Measurements from ENCODE around the gene CAT. TPM values are rescaled to one million over a fixed set of nuclear protein-coding genes. Genes with fewer than 3 reads are reported as not detected.
A peak's percentile ranks its signal among the peaks of the same experiment; 100 is the strongest.

Gene CAT
- total and polyA plus RNA-seq, 9 of the 15 experiments (the other 6 are each of a cell fraction or from before 2014, with no cell fraction given) = 86.7 to 183 (median 114) TPM

- ChIA-PET POLR2A (interaction anchor here (0.6 to 1.2 kb wide), 2 partner anchors 10 to 224 kb away, joined by 3 to 5 read pairs; no protein-coding TSS in a partner anchor), CTCF (ENCODE audit: low intra/inter-chr PET ratio) (interaction anchor here (0.5 kb wide), 1 partner anchor 23 kb away, joined by 3 read pairs; no protein-coding TSS in a partner anchor)
- ATAC-seq (peak; percentile 55; the same call in 2 of the 3 replicates), DNase-seq (ENCODE audit: extremely low read depth in 1 of 4, low spot score in 3 of 4) (peak in 2 of 4 experiments; percentile 26 to 33), FAIRE-seq (peak; percentile 6)
- H3K9me3 ChIP-seq (replicated peaks; ENCODE audit: control insufficient read depth, insufficient read depth, low read depth, low read length) = no peaks in the 10 kb centered on the region
- H3K27me3 ChIP-seq (ENCODE audit: control insufficient read depth in 2 of 2, insufficient read depth in 2 of 2, low read length in 2 of 2) = no peaks in the 10 kb centered on the region
- in situ Hi-C loops (cut with MboI) (no loop called here), intact Hi-C loops (cut with micrococcal nuclease) (no loop called here)
- WGBS (ENCODE audit: insufficient coverage, low coverage, missing lambda C conversion rate) = 29% methylated on average over 3 of the region's 5 CpGs
- no peak overlapping the region for H3K4me3 ChIP-seq
- peaks cover 2 to 19% of the 10 kb centered on the region in 2 experiments; a peak in 3 of 5 replicates for H3K4me1 ChIP-seq (replicated peaks in 1 of 2; ENCODE audit: control insufficient read depth in 2 of 2, insufficient read depth in 2 of 2, low read length in 2 of 2)
- H3K4me2 ChIP-seq (ENCODE audit: insufficient read depth, low read length) = peak overlapping the region; percentile 19
- H3K9ac ChIP-seq (ENCODE audit: insufficient read depth in 1 of 2, low read depth in 2 of 2, low read length in 2 of 2) = no peak overlapping the region
- H3K27ac ChIP-seq (ENCODE audit: extremely low read depth, low read depth, low read length) = no peak overlapping the region
- no peaks in the 10 kb centered on the region for H4K20me1 ChIP-seq (replicated peaks; ENCODE audit: control insufficient read depth, insufficient read depth, low read length)
- H3K36me3 ChIP-seq (ENCODE audit: control insufficient read depth, insufficient read depth, low read length) = peaks cover 45% of the 10 kb centered on the region
- no peaks in the 10 kb centered on the region for H3K9me1 ChIP-seq (ENCODE audit: control insufficient read depth, insufficient read depth, low read length)
- no TSS peak for BruUV-seq (replicated peaks)
- H2AFZ ChIP-seq (ENCODE audit: low read depth, low read length) = no peak overlapping the region
- peaks cover 73% of the 10 kb centered on the region for H3K79me2 ChIP-seq (ENCODE audit: control insufficient read depth, insufficient read depth, low read length)
- TF ChIP-seq CBFA2T2 (conservative IDR thresholded peaks at IDR 0.05) = 0 out of 2 replicates have a peak, but pooled peaks have one; percentile 7
- TF ChIP-seq ZKSCAN3 (CRISPR knock-in tag; IDR thresholded peaks at IDR 0.05) = no peak
- no peak for TF ChIP-seq FOXO4 (CRISPR knock-in tag; IDR thresholded peaks at IDR 0.05)
- TF ChIP-seq CBFA2T3 (IDR thresholded peaks at IDR 0.05) = peak; percentile 48; the same call in 1 of the 2 replicates
- TF ChIP-seq CTCF (IDR thresholded peaks at IDR 0.05 in 2 of 3, conservative IDR thresholded peaks at IDR 0.05 in 1 of 3; ENCODE audit: insufficient read depth in 2 of 3, low read depth in 1 of 3, low read length in 3 of 3) = no peak
- no peak for TF ChIP-seq ZNF263 (CRISPR knock-in tag; IDR thresholded peaks at IDR 0.05; ENCODE audit: borderline replicate concordance)
- no peak for TF ChIP-seq SMARCB1 (IDR thresholded peaks at IDR 0.05; ENCODE audit: insufficient read length, low read depth)
- TF ChIP-seq PHF21A (IDR thresholded peaks at IDR 0.05; ENCODE audit: borderline replicate concordance, low read depth) = no peak
- TF ChIP-seq ZZZ3 (IDR thresholded peaks at IDR 0.05) = no peak
- TF ChIP-seq PURB (CRISPR knock-in tag; IDR thresholded peaks at IDR 0.05; ENCODE audit: low read depth) = no peak
- no peak for TF ChIP-seq ZNF12 (CRISPR knock-in tag; IDR thresholded peaks at IDR 0.05)
- TF ChIP-seq TAL1 (IDR thresholded peaks at IDR 0.05) = peak; percentile 43; the same call in 1 of the 2 replicates
- TF ChIP-seq ATF4 (CRISPR knock-in tag; IDR thresholded peaks at IDR 0.05) = no peak
- no peak for TF ChIP-seq MIER1 (IDR thresholded peaks at IDR 0.05; ENCODE audit: low read depth)
- TF ChIP-seq TSC22D4 (tag; IDR thresholded peaks at IDR 0.05) = no peak
- no peak for TF ChIP-seq USF1 (CRISPR knock-in tag; IDR thresholded peaks at IDR 0.05)
- TF ChIP-seq RB1 (IDR thresholded peaks at IDR 0.05; ENCODE audit: low read depth) = no peak
- TF ChIP-seq ZNF398 (CRISPR knock-in tag; IDR thresholded peaks at IDR 0.05) = no peak
These were observed 7.7 kb downstream of the CAT start for GRCh38 chr11:34446386-34446785.
